Astrocyte (in vitro differentiated cells and primary cell): ENCODE results near the gene MRRF. TPM values are rescaled to one million over a fixed set of nuclear protein-coding genes. Genes with fewer than 3 reads are reported as not detected.

Experiments used
- DNase-seq: peaks from one replicate; pipeline ENCODE4 v3.0.0-alpha.2; 2010; ENCODE audit warnings: low read depth
- FAIRE-seq: peaks from 2 replicates; lab custom pipeline; 2011; peaks lifted over from hg19 to GRCh38; lab: Jason Lieb, UNC
- H2AFZ ChIP-seq: 2 replicates; pipeline ENCODE4 v1.6.0; 2012; ENCODE audit warnings: low read depth, low read length, inconsistent platforms
- H3K27ac ChIP-seq: 2 replicates; pipeline ENCODE4 v1.5.1; 2011; ENCODE audit warnings: low read depth, low read length, inconsistent platforms
- H3K27me3 ChIP-seq: 2 replicates; pipeline ENCODE4 v1.6.0; 2011; ENCODE audit warnings: low read length, inconsistent platforms; ENCODE audit not compliant: insufficient read depth
- H3K36me3 ChIP-seq: 2 replicates; pipeline ENCODE4 v1.5.1; 2011; ENCODE audit warnings: low read length, inconsistent platforms; ENCODE audit not compliant: insufficient read depth
- H3K4me1 ChIP-seq: 2 replicates; pipeline ENCODE4 v1.5.1; 2011; ENCODE audit warnings: low read length, inconsistent platforms; ENCODE audit not compliant: insufficient read depth
- H3K4me2 ChIP-seq: 2 replicates; pipeline ENCODE4 v1.6.0; 2012; ENCODE audit warnings: low read length, inconsistent platforms
- H3K4me3 ChIP-seq: 2 replicates; pipeline ENCODE4 v1.5.1; 2011; ENCODE audit warnings: low read depth, mild to moderate bottlenecking, low read length, inconsistent platforms; ENCODE audit not compliant: insufficient read depth
- H3K79me2 ChIP-seq: 2 replicates; pipeline ENCODE4 v1.6.0; 2012; ENCODE audit warnings: mild to moderate bottlenecking, low read length, inconsistent platforms; ENCODE audit not compliant: insufficient read depth
- H3K9ac ChIP-seq: 2 replicates; pipeline ENCODE4 v1.6.0; 2012; ENCODE audit warnings: mild to moderate bottlenecking, low read length, inconsistent platforms
- H3K9me3 ChIP-seq: 2 replicates; pipeline ENCODE4 v1.5.1; 2012; ENCODE audit warnings: low read depth, mild to moderate bottlenecking, low read length, inconsistent platforms; ENCODE audit not compliant: insufficient read depth
- H4K20me1 ChIP-seq: 2 replicates; pipeline ENCODE4 v1.6.0; 2012; ENCODE audit warnings: low read length, inconsistent platforms; ENCODE audit not compliant: insufficient read depth
- H3K27ac Mint-ChIP-seq: one replicate; pipeline ENCODE4 v1.8.0; 2021; ENCODE audit warnings: mild to moderate bottlenecking, mixed read lengths; ENCODE audit not compliant: unreplicated experiment
- H3K27me3 Mint-ChIP-seq: one replicate; pipeline ENCODE4 v1.8.0; 2021; ENCODE audit warnings: low read depth, mixed read lengths; ENCODE audit not compliant: unreplicated experiment
- H3K36me3 Mint-ChIP-seq: one replicate; pipeline ENCODE4 v1.8.0; 2021; ENCODE audit warnings: low read depth, mixed read lengths; ENCODE audit not compliant: unreplicated experiment
- H3K4me1 Mint-ChIP-seq: one replicate; pipeline ENCODE4 v1.8.0; 2021; ENCODE audit warnings: low read depth, mixed read lengths; ENCODE audit not compliant: unreplicated experiment
- H3K4me3 Mint-ChIP-seq: one replicate; pipeline ENCODE4 v1.8.0; 2021; ENCODE audit warnings: mild to moderate bottlenecking, moderate library complexity, mixed read lengths; ENCODE audit not compliant: unreplicated experiment
- H3K9me3 Mint-ChIP-seq: one replicate; pipeline ENCODE4 v1.8.0; 2021; ENCODE audit warnings: mild to moderate bottlenecking, mixed read lengths; ENCODE audit not compliant: unreplicated experiment
- EZH2 ChIP-seq: IDR thresholded peaks from 2 replicates; pipeline ENCODE4 v1.6.1; 2012; ENCODE audit warnings: mild to moderate bottlenecking, low read length, inconsistent platforms; ENCODE audit not compliant: insufficient read depth
- total RNA-seq: library from RNA; stranded (reverse); gene quantifications from 2 replicates; pipeline ENCODE4 v1.2.1, GENCODE V29; 2021
- TF ChIP-seq, protein P1 (sequence below): IDR thresholded peaks from 2 replicates; pipeline ENCODE4 v1.5.1; 2011; ENCODE audit warnings: low read depth, mild to moderate bottlenecking, inconsistent platforms, low read length, moderate library complexity; ENCODE audit not compliant: insufficient read depth

The MRRF gene
- total RNA-seq, 1 donor from 2014 or later: 24.0 TPM

DNA sequence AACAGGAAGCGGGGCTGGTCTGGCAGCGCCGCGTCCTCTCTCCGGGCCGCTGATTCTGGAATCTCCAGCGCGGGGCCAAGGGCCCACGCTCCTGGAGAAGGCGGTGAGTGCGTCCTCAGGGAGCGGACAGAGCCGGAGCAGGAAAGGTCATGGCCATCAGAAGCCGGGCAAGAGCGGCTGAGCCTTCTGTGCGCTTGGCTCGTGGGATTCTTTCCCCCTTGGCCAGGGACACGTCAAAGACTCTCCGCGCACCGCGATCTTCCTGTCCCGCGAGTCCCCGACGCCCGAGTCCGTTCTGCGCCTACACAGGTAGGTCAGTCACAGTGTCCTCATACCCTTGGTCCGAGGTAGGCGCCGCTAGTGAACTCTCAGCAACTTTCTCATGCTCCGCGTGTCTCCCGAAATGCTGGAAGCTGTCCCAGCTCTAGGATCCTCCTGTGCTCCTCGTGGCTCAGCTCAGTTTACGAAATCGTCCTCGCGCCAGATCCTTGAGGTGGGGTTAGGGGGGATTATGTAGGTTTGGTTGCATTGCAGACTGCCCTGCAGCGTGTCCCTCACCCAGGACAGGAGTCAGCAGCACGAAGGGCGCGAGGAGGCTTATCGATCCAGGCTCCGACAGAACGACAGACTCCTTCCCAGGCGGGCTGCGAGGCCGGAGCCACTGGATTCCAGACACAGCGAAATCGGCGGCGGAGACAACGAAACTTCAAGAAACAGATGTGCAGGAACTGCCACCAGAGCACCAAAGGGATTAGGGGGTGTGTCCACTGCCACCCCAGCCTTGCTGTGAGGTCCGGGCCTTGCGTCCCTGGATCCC is 44.6 kb upstream of the MRRF start:
- H3K27me3 ChIP-seq: peaks cover 98% of the 10 kb centered on the region

DNA sequence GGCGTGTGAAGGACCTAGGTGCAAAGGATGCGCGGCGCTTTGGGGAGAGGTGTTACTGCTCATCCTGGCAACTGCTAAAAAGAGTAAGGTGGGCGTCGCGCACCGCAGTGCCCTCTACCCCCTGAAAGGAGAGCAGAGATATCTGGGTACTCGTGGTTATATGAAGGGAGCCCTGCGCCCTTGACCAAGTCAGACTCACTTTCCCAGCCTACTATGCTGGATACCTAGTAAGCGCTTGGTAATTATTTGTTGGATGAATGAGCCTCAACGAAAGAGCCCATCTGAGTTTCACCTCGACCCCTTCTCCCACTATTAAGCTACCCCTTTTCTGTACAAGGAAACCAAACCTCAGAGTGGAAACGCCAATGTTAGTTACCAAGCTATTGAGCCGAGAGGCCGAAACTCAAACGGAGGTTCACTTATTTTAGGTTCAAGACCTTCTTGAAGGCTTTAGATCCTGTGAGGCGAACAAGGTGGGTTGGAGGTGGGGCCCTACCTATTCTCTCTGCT is 44.0 kb upstream of the MRRF start:
- Histone ChIP-seq H3K27ac (no peak overlapping the region), H3K9ac (no peak overlapping the region), H3K4me1 (no peaks in the 10 kb centered on the region), H4K20me1 (peaks cover 27% of the 10 kb centered on the region), H3K36me3 (no peaks in the 10 kb centered on the region), H3K9me3 (peaks cover 3% of the 10 kb centered on the region), H3K4me3 (no peak overlapping the region), H2AFZ (no peak overlapping the region), H3K27me3 (peaks cover 98% of the 10 kb centered on the region), H3K4me2 (no peak overlapping the region), H3K79me2 (no peaks in the 10 kb centered on the region)
- FAIRE-seq (no peak), DNase-seq (no peak)
- Mint-ChIP-seq H3K27me3 (peaks cover 95% of the 10 kb centered on the region), H3K9me3 (peaks cover 27% of the 10 kb centered on the region), H3K27ac (no peak overlapping the region), H3K36me3 (peaks cover 3% of the 10 kb centered on the region), H3K4me1 (no peaks in the 10 kb centered on the region), H3K4me3 (no peak overlapping the region)
- peak; percentile 8 for TF ChIP-seq EZH2
- TF ChIP-seq, protein P1, sequence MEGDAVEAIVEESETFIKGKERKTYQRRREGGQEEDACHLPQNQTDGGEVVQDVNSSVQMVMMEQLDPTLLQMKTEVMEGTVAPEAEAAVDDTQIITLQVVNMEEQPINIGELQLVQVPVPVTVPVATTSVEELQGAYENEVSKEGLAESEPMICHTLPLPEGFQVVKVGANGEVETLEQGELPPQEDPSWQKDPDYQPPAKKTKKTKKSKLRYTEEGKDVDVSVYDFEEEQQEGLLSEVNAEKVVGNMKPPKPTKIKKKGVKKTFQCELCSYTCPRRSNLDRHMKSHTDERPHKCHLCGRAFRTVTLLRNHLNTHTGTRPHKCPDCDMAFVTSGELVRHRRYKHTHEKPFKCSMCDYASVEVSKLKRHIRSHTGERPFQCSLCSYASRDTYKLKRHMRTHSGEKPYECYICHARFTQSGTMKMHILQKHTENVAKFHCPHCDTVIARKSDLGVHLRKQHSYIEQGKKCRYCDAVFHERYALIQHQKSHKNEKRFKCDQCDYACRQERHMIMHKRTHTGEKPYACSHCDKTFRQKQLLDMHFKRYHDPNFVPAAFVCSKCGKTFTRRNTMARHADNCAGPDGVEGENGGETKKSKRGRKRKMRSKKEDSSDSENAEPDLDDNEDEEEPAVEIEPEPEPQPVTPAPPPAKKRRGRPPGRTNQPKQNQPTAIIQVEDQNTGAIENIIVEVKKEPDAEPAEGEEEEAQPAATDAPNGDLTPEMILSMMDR: no peak

More for the DNA sequence above, 44.6 kb upstream of the MRRF start:
- no peaks in the 10 kb centered on the region for H3K4me1 ChIP-seq
- Mint-ChIP-seq H3K27ac (no peak overlapping the region), H3K27me3 (peaks cover 95% of the 10 kb centered on the region), H3K36me3 (peaks cover 3% of the 10 kb centered on the region), H3K4me3 (no peak overlapping the region), H3K4me1 (no peaks in the 10 kb centered on the region), H3K9me3 (peaks cover 27% of the 10 kb centered on the region)
- no peak overlapping the region for H3K9ac ChIP-seq
- H3K27ac ChIP-seq: no peak overlapping the region
- H2AFZ ChIP-seq: no peak overlapping the region
- no peak overlapping the region for H3K4me3 ChIP-seq
- H3K79me2 ChIP-seq: no peaks in the 10 kb centered on the region
- H3K4me2 ChIP-seq: peak overlapping the region; percentile 42
- TF ChIP-seq, protein P1: no peak
- TF ChIP-seq EZH2: peak; percentile 85
- no peak for FAIRE-seq
- H4K20me1 ChIP-seq: peaks cover 27% of the 10 kb centered on the region
- no peaks in the 10 kb centered on the region for H3K36me3 ChIP-seq
- peaks cover 3% of the 10 kb centered on the region for H3K9me3 ChIP-seq
- DNase-seq: no peak
